Activated naive CD8-positive, alpha-beta T cell treated with anti-CD3 and anti-CD28 coated beads, Interleukin-2, amount 10 ng/mL, durations not matched to agents 7 days and 5 days (primary cell): Measurements from ENCODE around the gene GPR153. TPM values are rescaled to one million over a fixed set of nuclear protein-coding genes. Genes with fewer than 3 reads are reported as not detected.

Experiments used
- ATAC-seq: fragments of 150-1000 bp; cut with Tn5 transposase; one replicate; pipeline ENCODE4 v1.10.0; 2021; ENCODE audit warnings: low read depth, moderate library complexity
- POLR2A ChIA-PET: fragments of 350-600 bp; sonication (Branson Sonifier 250); formaldehyde crosslinking; loops from one replicate; lab custom pipeline; 2021; ENCODE audit warnings: antibody characterized with exemption; lab: Charles Lee
- DNase-seq: peaks from one replicate; pipeline ENCODE4 v3.0.0; 2021
- H3K27ac Mint-ChIP-seq: one replicate; pipeline ENCODE4 v1.8.0; 2022; ENCODE audit warnings: mild to moderate bottlenecking, mixed read lengths
- H3K27me3 Mint-ChIP-seq: one replicate; pipeline ENCODE4 v1.8.0; 2022; ENCODE audit warnings: mild to moderate bottlenecking, moderate library complexity, mixed read lengths
- H3K36me3 Mint-ChIP-seq: one replicate; pipeline ENCODE4 v1.8.0; 2021; ENCODE audit warnings: mild to moderate bottlenecking, mixed read lengths
- H3K4me1 Mint-ChIP-seq: one replicate; pipeline ENCODE4 v1.8.0; 2021; ENCODE audit warnings: mixed read lengths
- H3K4me3 Mint-ChIP-seq: one replicate; pipeline ENCODE4 v1.8.0; 2022; ENCODE audit warnings: mild to moderate bottlenecking, moderate library complexity, mixed read lengths
- H3K9me3 Mint-ChIP-seq: one replicate; pipeline ENCODE4 v1.8.0; 2021; ENCODE audit warnings: mixed read lengths
- total RNA-seq, 2 experiments: library from RNA; stranded (reverse); gene quantifications; one replicate each; pipeline ENCODE4 v1.2.3, GENCODE V29; 2021

Gene GPR153
- total RNA-seq, 2 experiments from 2014 or later: 0.58 to 0.74 TPM

DNA sequence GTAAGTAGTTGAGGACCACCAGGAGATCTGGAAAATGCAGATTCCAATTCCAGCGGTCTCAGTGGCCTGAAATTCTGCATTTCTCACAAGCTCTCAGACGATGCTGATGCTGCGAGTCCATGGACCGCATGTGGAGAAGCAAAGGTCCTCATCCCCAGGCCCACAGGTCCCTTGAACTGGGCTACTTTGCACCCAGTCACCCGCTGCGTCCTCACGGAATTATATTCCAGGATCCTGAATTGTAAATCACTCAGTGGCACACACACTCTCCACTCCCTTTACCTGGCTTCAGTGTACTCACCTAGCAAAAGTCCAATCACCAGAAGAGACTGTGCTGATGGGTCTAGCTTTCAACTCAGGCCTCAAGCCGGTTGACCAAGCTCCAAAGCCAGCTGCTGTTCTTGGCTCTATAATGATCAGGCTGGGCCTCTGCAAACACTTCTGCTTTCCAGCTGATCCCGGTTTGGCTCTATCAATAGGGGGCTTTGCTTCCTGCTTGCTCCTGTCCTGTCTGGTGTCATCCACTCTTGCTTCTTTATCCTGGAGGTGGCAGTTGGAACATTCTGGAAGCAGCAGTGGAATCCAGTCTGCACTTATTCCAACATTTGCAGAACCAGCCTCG, 60.6 kb downstream of the GPR153 start:
- no peaks in the 10 kb centered on the region for H3K9me3 Mint-ChIP-seq
- H3K27me3 Mint-ChIP-seq: no peaks in the 10 kb centered on the region
- POLR2A ChIA-PET: interaction anchor here (0.6 to 1.5 kb wide), 2 partner anchors 36 to 206 kb away, joined by 3 to 4 read pairs; partner anchors contain the start of gene ICMT
- ATAC-seq (no peak), DNase-seq (no peak)
- peak overlapping the region; percentile 94 for H3K4me3 Mint-ChIP-seq
- peaks cover 12% of the 10 kb centered on the region for H3K36me3 Mint-ChIP-seq
- H3K27ac Mint-ChIP-seq: peak overlapping the region; percentile 87
- H3K4me1 Mint-ChIP-seq: peaks cover 33% of the 10 kb centered on the region

DNA sequence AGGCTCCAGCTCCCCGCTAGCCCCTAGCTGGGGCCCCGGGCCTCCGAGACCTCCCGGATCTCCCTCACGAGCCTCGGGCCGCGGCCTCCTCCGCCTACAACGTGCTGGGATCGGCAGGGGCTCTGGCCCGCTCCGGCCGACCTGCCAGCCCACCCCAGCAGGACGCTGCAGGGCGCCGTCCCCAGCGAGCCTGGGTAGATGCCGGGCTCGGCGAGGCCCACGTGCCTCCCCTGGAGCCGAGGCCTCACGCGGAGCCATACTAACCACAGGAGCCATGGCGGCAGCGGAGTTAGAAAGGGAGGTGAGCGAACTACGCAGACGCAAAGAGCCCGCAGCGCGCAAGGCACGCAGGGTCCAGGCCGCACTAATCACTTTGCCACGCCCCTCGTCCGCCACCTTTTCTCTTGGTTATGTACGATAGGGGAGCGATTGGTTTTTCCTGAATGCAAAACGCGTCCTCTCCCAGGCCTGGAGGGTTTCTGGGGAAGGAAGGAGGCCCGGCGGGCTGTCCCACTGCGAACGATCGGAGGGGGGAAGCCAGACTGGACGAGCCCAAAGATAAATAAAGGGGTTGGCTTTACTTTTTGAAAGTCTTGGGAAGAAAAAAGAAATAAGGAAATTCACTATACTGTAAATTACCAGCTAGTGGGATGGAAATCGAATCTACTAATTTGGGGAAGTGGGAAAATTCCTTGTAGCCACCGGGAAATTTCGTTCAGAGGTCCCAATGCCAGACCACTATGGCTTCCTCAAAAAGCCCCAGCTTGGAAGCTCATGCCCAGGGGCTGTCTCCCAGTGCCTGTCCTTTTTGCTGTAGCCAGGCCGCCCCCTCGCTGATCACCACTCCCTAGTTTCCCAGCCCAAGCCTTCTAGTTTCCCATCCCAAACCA, 61.4 kb downstream of the GPR153 start, which contains the start of gene RPL22:
Gene RPL22, minus strand, starts transcription at position 298 of the 890 bp plus-strand sequence. Its CDS starts 22 bp downstream, at position 276.
- Mint-ChIP-seq H3K27me3 (no peaks in the 10 kb centered on the region), H3K4me1 (peaks cover 33% of the 10 kb centered on the region), H3K4me3 (peak within 1 kb of the TSS; percentile 94), H3K27ac (peak within 1 kb of the TSS; percentile 87), H3K9me3 (no peaks in the 10 kb centered on the region), H3K36me3 (peaks cover 12% of the 10 kb centered on the region)
- peak; percentile 98 for ATAC-seq
- POLR2A ChIA-PET: interaction anchor here (0.6 to 1.5 kb wide), 5 partner anchors 36 to 223 kb away, joined by 3 to 4 read pairs (median 3); partner anchors contain the start of gene ICMT
- DNase-seq: peak; percentile 92

DNA sequence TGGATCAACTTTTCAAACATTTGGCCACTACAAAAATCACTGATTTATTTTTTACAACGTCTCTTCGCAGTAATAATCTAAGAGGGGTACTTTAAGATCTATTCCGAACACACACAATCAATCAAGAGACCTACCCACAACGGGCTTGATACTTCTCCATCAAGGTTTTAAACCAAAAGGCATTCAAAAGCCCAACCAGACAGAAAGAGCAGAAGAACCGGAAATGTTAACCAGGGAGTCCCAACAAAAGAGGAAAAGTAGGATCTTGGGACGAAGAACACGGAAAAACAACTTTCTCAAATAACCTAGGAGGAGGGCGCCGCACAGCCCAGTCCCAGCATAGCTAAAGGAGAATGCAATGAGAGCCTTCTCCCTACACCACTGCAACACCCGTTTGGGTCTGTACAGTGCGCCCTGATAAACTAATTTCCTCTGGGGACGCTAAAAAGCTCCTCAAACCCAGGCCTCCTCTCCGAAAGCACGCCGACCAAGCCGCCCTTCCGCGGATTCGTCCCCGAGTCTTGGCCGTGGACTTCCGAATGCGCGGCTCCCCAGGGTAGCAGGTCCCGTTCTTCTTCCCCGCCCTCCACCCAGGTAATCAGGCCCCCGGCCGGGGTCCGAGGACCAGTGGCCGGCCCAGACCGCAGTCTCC, 62.1 kb downstream of the GPR153 start:
- H3K27ac Mint-ChIP-seq: peak overlapping the region; percentile 87
- H3K36me3 Mint-ChIP-seq: peaks cover 12% of the 10 kb centered on the region
- peak; percentile 30 for ATAC-seq
- DNase-seq: no peak
- H3K4me3 Mint-ChIP-seq: peak overlapping the region; percentile 94
- no peaks in the 10 kb centered on the region for H3K9me3 Mint-ChIP-seq
- H3K27me3 Mint-ChIP-seq: no peaks in the 10 kb centered on the region
- peaks cover 32% of the 10 kb centered on the region for H3K4me1 Mint-ChIP-seq
- POLR2A ChIA-PET: interaction anchor here (0.9 to 1.5 kb wide), 4 partner anchors 37 to 224 kb away, joined by 3 to 4 read pairs (median 3); partner anchors contain the start of gene ICMT

DNA sequence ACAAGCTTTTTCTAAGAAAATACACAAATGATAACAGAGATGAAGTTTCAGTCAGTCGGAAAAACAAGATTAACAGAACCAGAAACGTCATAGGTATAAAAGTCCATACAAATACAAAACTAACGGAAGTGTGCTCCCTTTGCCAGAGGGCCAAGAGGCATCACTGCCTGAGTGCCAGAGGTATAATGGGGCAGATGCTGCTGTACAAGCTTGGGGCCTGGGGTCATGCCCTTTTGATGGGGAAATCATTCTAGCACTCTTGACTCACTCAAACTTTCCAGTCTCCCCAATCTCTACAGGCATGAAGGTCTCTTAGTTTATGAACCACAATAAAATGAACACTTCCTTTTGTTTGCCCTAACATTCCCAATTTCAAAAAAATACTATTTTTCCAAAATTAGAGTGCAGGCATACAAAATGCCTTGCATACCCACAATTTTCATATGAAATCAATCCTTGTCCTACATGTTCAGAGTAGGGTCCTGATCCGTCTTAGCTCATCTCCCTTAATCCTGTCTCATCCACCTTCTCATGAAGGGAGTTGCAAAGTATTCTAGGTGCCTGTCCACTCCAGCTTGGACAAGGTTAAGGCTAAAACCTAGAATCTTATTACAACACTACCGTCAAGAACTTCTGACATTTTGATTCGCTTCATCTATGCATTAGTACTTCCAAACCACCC, 63.0 kb downstream of the GPR153 start:
- peaks cover 34% of the 10 kb centered on the region for H3K4me1 Mint-ChIP-seq
- no peaks in the 10 kb centered on the region for H3K9me3 Mint-ChIP-seq
- ATAC-seq: no peak
- peaks cover 15% of the 10 kb centered on the region for H3K36me3 Mint-ChIP-seq
- H3K27ac Mint-ChIP-seq: peak overlapping the region; percentile 87
- POLR2A ChIA-PET: no interaction called here
- DNase-seq: no peak
- H3K4me3 Mint-ChIP-seq: peak overlapping the region; percentile 94
- H3K27me3 Mint-ChIP-seq: no peaks in the 10 kb centered on the region

Other genes starting within 250 kb of the GPR153 start
- 100 to 1,000 TPM; 290 to 307 TPM for gene KCNAB2, start 215.2 kb downstream of the GPR153 start, total RNA-seq
- gene CHD5, start 80.8 kb downstream of the GPR153 start, total RNA-seq: under 1 TPM; 0.23 to 0.61 TPM
- gene RPL22, start 61.5 kb downstream of the GPR153 start, total RNA-seq: 100 to 1,000 TPM; 309 to 343 TPM
- gene RNF207, start 55.0 kb downstream of the GPR153 start, total RNA-seq: 1 to 10 TPM; 3.8 to 4.0 TPM
- 10 to 100 TPM; 40.3 to 40.4 TPM for gene ICMT, start 25.1 kb downstream of the GPR153 start, total RNA-seq
- gene HES3, start 16.9 kb downstream of the GPR153 start, total RNA-seq: not detected
- 10 to 100 TPM; 43.9 to 52.8 TPM for gene ACOT7, start 132.7 kb upstream of the GPR153 start, total RNA-seq
- gene HES2, start 158.8 kb upstream of the GPR153 start, total RNA-seq: under 1 TPM in 1 of 2 experiments, not detected in 1; 0.34 TPM
- gene ESPN, start 163.7 kb upstream of the GPR153 start, total RNA-seq: 1 to 10 TPM; 1.7 to 2.6 TPM
- 100 to 1,000 TPM; 137 TPM for gene TNFRSF25, start 205.1 kb upstream of the GPR153 start, total RNA-seq
- gene PLEKHG5, start 230.6 kb upstream of the GPR153 start, total RNA-seq: 1 to 10 TPM; 4.7 to 5.0 TPM